HG02610 (cell line): ENCODE data around the gene AGBL4.

ENCODE experiments used
- ATAC-seq: cut with Tn5 transposase; IDR thresholded peaks from one replicate; pipeline ENCODE4 v1.9.1; 2021; ENCODE audit warnings: mild to moderate bottlenecking, moderate library complexity; ENCODE audit not compliant: unreplicated experiment

AGBL4 gene

DNA sequence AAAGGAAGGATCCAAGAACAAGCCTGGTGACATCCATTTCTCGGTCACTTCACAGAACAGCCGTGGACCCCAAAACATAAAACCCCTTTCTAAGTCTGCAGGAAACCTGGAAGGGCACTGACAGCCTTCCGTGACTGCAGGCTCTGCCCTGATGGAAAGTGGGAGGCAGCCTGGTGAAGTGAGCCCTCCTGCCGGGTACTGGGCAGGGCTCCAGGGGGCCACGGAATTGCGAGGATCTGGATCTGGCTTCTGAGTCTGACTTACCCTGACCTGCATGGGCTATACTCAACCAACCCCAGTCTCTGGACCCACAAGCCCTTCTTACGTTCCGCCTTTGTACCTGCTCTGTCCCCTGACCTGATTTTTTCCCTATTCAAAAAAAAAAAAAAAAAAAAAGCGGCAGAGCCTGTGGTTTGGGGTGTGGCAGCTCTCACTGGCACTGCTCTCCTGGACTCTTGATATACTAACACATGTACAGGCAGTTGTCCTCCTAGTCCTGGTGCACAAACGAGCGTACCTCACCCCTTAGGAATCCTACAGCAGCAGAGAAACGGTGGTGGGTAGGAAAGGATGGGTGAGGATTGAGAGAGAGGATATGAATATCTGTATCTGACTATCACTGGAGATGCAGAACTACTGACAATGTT lies 1330.0 kb downstream of the AGBL4 start:
- ATAC-seq = no peak

DNA sequence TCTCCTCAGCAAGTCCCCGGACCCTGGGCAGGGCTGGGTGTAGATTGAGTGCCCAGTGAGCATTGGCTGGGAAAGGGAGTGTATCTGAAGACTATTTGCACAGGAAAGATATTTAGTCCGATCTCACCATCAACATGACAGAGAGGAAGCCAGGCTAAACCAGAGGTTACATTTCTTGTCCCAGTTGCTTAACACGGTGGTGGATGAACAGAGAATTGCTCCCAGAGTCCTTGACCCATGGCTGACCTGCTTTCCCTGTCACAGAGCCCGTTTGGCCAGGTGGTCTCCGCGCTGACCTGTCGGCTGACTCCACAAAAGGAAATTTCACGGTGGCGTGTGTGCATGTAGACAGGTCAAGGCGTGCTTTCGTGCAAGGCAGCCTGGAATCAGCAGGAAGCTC lies 1330.6 kb downstream of the AGBL4 start:
- ATAC-seq = no peak

GRCh38 chr1:48692235-48692634 lies 1331.5 kb downstream of the AGBL4 start:
- ATAC-seq = no peak

GRCh38 chr1:48691429-48692001 lies 1332.2 kb downstream of the AGBL4 start:
- peak; percentile 95 for ATAC-seq

DNA sequence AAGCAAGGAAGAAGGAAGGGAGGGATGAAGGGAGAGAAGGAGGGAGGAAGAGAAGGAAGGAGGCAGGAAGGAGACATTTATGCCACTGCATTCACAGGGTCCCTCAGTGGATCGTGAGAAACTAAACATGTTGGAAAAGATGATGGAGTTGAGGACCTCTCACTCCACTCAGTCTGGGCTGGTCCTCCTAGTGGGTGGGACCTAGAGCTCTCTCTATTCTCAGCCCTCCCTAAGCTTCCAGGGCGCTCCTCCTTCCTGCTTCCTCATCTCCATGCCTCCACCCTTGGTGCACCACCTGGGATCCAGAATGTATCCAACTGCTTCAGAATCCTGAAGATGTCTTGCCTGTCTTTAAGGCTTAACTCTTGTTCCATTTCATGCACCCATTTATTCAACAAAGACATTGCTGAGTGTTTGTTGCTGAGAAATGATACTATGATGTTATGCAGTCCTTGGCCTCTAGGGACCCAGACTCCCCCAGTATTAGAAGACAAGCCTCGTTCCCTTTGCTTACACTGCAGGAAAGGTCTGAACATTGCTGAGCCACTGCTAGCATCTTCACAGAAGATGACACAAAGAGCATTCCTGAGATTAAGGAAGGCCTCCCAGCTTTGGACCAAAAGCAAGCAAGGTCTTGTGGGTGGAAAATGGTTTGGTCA lies 1335.5 kb downstream of the AGBL4 start:
- peak; percentile 45 for ATAC-seq

DNA sequence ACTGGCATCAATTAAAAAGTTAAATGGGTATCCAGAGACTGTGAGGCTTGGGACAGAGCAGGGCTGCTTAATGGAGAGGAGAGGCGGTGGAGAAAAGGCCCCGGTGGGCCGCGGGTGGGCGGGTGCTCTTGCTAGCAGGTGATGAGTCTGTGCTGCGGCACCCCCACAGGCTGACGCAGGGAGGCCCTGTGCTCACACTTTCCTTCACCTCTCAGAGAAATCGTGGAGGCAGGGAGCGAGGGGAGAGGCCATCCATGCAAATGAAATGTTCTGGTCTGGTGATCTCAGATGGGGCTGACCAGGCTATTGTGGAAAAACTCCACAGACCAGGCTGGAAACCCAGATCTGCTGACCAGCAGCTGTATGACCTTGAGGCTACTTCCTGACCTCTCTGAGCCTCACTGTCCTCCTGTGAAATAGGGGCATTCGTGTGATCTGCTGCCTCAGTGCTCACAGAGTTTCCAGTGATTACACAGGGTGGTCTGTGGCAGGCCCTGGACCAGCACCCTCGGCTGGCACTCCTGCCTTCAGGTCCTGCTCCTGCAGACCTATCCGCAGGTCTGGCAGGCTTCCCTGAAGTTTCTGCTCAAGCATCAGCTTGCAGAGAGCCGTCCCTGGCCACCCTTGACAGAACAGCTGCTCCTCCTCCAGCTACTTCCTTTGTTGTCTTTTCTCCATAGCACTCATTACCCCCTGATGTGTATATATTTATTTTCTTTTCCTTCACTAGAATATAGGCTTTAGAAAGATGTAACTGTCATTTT lies 1336.3 kb downstream of the AGBL4 start:
- ATAC-seq = no peak

- ATAC-seq = no peak
These were observed 1337.6 kb downstream of the AGBL4 start for GRCh38 chr1:48686159-48686558.

- no peak for ATAC-seq
These were observed 1339.4 kb downstream of the AGBL4 start for GRCh38 chr1:48684381-48684780.

- ATAC-seq = no peak
These were observed 1339.9 kb downstream of the AGBL4 start for GRCh38 chr1:48683839-48684238.

GRCh38 chr1:48681476-48682305 lies 1342.1 kb downstream of the AGBL4 start:
- no peak for ATAC-seq

GRCh38 chr1:48680411-48681035 lies 1343.2 kb downstream of the AGBL4 start:
- ATAC-seq = no peak

DNA sequence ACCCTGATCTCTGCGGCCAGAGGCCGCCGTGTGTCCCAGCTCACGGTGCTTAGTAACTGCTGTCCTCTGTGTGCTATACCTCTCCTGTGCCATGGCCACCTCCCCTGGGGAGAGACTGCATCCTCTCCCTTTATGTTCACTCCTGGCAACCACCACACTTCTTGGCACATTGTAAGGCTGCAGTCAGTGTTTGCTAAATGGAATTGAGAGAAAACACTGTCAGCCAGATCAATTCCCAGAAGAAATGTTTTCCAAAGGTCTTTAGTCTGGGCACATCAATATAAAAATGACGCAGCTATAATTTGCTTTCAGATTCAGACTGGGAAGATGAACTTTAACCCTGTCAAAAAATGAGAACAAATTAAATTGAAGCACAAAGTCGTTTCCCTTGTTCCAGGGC lies 1343.9 kb downstream of the AGBL4 start:
- ATAC-seq = no peak

- peak; percentile 53 for ATAC-seq
These were observed 1344.8 kb downstream of the AGBL4 start for GRCh38 chr1:48678710-48679505.

DNA sequence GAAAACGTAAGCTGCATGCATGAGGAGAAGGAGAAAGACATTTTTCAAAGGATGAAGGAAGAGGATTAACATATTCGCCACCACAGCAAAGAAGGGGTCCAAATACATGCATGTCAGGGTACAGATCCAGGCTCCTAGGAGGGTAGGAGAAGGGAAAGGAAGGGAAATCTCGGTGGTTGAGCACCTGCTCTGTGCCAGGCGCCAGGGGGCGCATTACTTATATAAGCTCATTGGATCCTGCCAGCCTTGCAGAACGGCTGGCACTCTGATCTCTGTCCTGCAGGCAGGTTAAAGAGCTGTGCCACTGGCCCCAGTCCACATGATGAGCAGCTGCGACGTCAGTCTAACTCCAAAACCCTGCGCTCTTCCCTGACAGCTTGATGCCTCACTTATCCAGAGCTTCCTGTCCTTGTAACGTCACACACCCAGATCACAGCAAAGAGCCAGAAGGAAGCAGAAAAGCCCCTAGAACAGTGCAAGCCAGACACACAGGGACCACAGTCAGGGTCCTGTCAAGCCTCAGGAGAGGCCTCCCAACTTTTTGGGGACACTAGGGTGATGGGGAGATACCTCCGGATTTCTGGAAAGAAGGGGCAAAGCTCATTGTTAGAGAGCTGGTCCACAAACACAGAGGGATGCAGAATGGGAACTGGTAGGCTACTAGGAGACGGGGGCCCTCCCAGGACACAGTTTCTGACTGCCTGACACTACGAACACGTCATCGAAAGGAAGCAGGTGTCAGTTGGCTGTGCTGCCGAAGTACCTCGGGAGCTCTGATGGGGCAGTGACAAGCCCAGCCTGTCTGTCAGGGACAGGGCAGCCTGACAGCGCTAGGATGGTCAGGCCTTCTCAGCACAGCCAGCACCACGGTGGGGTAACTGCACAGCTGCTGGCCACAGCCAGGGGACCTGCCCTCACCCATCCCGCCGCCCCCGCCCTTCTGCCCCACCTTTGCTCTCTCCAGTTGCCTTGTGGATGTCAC lies 1346.2 kb downstream of the AGBL4 start:
- ATAC-seq = peak; percentile 48

- no peak for ATAC-seq
These were observed 1346.9 kb downstream of the AGBL4 start for GRCh38 chr1:48676822-48677221.

DNA sequence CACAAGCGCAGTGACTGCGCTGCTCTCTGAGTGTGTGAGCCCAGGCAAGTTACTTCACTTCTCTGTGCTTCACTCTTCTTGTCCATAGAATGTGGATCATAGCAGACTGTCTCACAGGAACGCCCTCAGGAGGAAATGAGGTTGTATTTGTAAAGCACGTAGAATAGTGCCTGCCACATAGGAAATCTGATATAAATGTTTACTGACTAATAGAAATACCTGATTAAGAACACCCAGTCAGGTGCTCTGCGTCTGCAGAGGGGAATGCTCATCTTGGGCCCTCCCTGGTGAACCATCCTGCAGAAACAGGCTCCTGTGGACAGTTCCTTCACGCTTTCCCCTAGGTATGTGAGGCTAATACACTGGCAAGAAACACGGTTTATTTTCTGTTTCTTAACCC lies 1347.4 kb downstream of the AGBL4 start:
- no peak for ATAC-seq

- ATAC-seq = no peak
These were observed 1348.5 kb downstream of the AGBL4 start for GRCh38 chr1:48675251-48675650.

DNA sequence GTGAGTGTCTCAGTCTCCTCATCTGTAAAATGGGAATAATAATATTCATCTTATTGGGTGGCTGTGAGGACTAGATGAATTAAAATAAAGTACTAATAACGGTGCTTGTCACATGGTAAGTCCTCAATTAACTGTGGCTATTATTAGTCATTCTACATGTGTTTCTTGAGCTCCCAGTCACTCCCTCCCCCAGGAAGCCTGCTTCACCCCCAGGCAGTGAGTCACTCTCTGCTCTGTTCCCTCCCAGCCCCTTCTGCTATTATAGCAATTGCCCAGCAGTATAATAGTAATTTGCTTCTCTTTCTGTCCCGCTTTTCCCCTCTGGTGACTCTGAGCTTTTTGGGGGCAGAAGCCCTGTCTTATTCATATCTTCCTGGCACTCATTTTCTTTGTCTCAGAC lies 1349.1 kb downstream of the AGBL4 start:
- ATAC-seq = no peak
